PC-3 (cell line): ENCODE data around the gene MMP23B. TPM values are rescaled to one million over a fixed set of nuclear protein-coding genes. Genes with fewer than 3 reads are reported as not detected.
"Not testable (repeated sequence)": the region's sequence is repeated elsewhere in the genome, so short reads cannot be mapped to it uniquely, and the experiment has no call there.

Experiments
- ATAC-seq: fragments of 200-7000 bp; cut with Tn5 transposase; 2 replicates; pipeline ENCODE4 v1.9.1; 2020; ENCODE audit warnings: mild to moderate bottlenecking, moderate library complexity
- BruUV-seq: library from RNA; stranded (reverse); fragments of 400-500 nt; replicated peaks from 2 replicates; lab custom pipeline; 2021; lab: Mats Ljungman, UMichigan
- CTCF ChIA-PET: fragments of 300-600 bp; sonication (Branson Sonifier 250); formaldehyde crosslinking; loops from one replicate; lab custom pipeline; 2022; ENCODE audit warnings: antibody characterized with exemption; lab: Charles Lee
- POLR2A ChIA-PET: fragments of 300-600 bp; sonication (Branson Sonifier 250); formaldehyde crosslinking; loops from one replicate; lab custom pipeline; 2022; ENCODE audit warnings: antibody characterized with exemption; ENCODE audit not compliant: unreplicated experiment; lab: Charles Lee
- DNase-seq: peaks from one replicate; pipeline ENCODE4 v3.0.0-alpha.2; 2015
- H2AFZ ChIP-seq: fragments of 300-600 bp; sonication (generic); 2 replicates; pipeline ENCODE4 v1.6.0; 2016; ENCODE audit warnings: antibody characterized with exemption, low read length
- H3F3A ChIP-seq: fragments of 300-600 bp; sonication (generic); one replicate; pipeline ENCODE4 v1.6.0; 2017; ENCODE audit warnings: antibody characterized with exemption, low read length, control low read depth, mild to moderate bottlenecking; ENCODE audit not compliant: unreplicated experiment
- H3K27ac ChIP-seq: fragments of 300-600 bp; sonication (generic); 2 replicates; pipeline ENCODE4 v1.5.1; 2016; ENCODE audit warnings: mild to moderate bottlenecking, low read length
- H3K27me3 ChIP-seq: fragments of 300-600 bp; sonication (generic); 2 replicates; pipeline ENCODE4 v1.6.1; 2016; ENCODE audit warnings: low read length, mixed read lengths
- H3K36me3 ChIP-seq: fragments of 300-600 bp; sonication (generic); 2 replicates; pipeline ENCODE4 v1.6.1; 2016; ENCODE audit warnings: low read depth, mixed run types, low read length, mixed read lengths
- H3K4me1 ChIP-seq: fragments of 300-600 bp; sonication (generic); 2 replicates; pipeline ENCODE4 v1.5.1; 2016; ENCODE audit warnings: low read length; ENCODE audit not compliant: insufficient read depth
- H3K4me2 ChIP-seq: fragments of 300-600 bp; sonication (generic); 2 replicates; pipeline ENCODE4 v1.6.0; 2016; ENCODE audit warnings: low read length
- H3K4me3 ChIP-seq: fragments of 300-600 bp; sonication (generic); 2 replicates; pipeline ENCODE4 v1.5.1; 2016; ENCODE audit warnings: mild to moderate bottlenecking, low read length, mixed read lengths
- H3K79me2 ChIP-seq: fragments of 300-600 bp; sonication (generic); 2 replicates; pipeline ENCODE4 v1.6.1; 2017; ENCODE audit warnings: low read length, mixed read lengths
- H3K9ac ChIP-seq: fragments of 300-600 bp; sonication (generic); 2 replicates; pipeline ENCODE4 v1.6.0; 2016; ENCODE audit warnings: mild to moderate bottlenecking, low read length
- H3K9me2 ChIP-seq: fragments of 300-600 bp; sonication (generic); replicated peaks from 2 replicates; pipeline ENCODE4 v1.6.1; 2016; ENCODE audit warnings: mixed run types, low read length, mixed read lengths
- H3K9me3 ChIP-seq: fragments of 300-600 bp; sonication (generic); 2 replicates; pipeline ENCODE4 v1.6.1; 2016; ENCODE audit warnings: low read length, mixed read lengths
- H4K20me1 ChIP-seq: fragments of 300-600 bp; sonication (generic); 2 replicates; pipeline ENCODE4 v1.6.1; 2016; ENCODE audit warnings: low read length, mixed read lengths
- intact Hi-C: fragments of 100-400 bp; cut with micrococcal nuclease; formaldehyde crosslinking; loops from 2 replicates; pipeline ENCODE4 v1.9.0; 2023
- total RNA-seq: library from RNA; depleted of rRNA; stranded (reverse); fragments of >200 nt; gene quantifications from 2 replicates; pipeline ENCODE4 v1.2.3, GENCODE V29; 2014

Gene MMP23B
- total RNA-seq, 1 experiment from 2014 or later = 28.4 TPM

- H3K4me2 ChIP-seq, H3K79me2 ChIP-seq, intact Hi-C loops, H3K27me3 ChIP-seq, H3K9ac ChIP-seq, ATAC-seq, H3K9me3 ChIP-seq, DNase-seq, H3K4me3 ChIP-seq, H3F3A ChIP-seq, H2AFZ ChIP-seq, H4K20me1 ChIP-seq, H3K27ac ChIP-seq, BruUV-seq, CTCF ChIA-PET, H3K4me1 ChIP-seq, H3K9me2 ChIP-seq, POLR2A ChIA-PET: not testable (repeated sequence)
- H3K36me3 ChIP-seq = peaks cover 12% of the 10 kb centered on the region; the same call in 1 of the 2 replicates
These were observed 6.6 kb downstream of the MMP23B start for GRCh38 chr1:1638528-1638927.

- DNase-seq, H3K9me3 ChIP-seq, H3F3A ChIP-seq, ATAC-seq, H2AFZ ChIP-seq, POLR2A ChIA-PET, H3K9me2 ChIP-seq, H3K4me1 ChIP-seq, H3K27me3 ChIP-seq, CTCF ChIA-PET, intact Hi-C loops, H3K27ac ChIP-seq, H3K79me2 ChIP-seq, H3K9ac ChIP-seq, H3K4me2 ChIP-seq, H3K4me3 ChIP-seq, BruUV-seq, H4K20me1 ChIP-seq: not testable (repeated sequence)
- H3K36me3 ChIP-seq = peaks cover 12% of the 10 kb centered on the region; the same call in 1 of the 2 replicates
These were observed 7.4 kb downstream of the MMP23B start for GRCh38 chr1:1639368-1639767.

- POLR2A ChIA-PET, H2AFZ ChIP-seq, BruUV-seq, intact Hi-C loops, H3K4me3 ChIP-seq, H3K9me2 ChIP-seq, H3K4me1 ChIP-seq, DNase-seq, ATAC-seq, H3K79me2 ChIP-seq, H3K9me3 ChIP-seq, H3F3A ChIP-seq, H3K27me3 ChIP-seq, H3K9ac ChIP-seq, H3K27ac ChIP-seq, H3K4me2 ChIP-seq, CTCF ChIA-PET, H4K20me1 ChIP-seq: not testable (repeated sequence)
- peaks cover 12% of the 10 kb centered on the region; the same call in 1 of the 2 replicates for H3K36me3 ChIP-seq
These were observed 8.1 kb downstream of the MMP23B start for GRCh38 chr1:1640081-1640480.

- CTCF ChIA-PET, H3K27ac ChIP-seq, intact Hi-C loops, H3K4me2 ChIP-seq, ATAC-seq, H3K27me3 ChIP-seq, H2AFZ ChIP-seq, H3K9me2 ChIP-seq, H3K4me1 ChIP-seq, H4K20me1 ChIP-seq, POLR2A ChIA-PET, H3K9ac ChIP-seq, DNase-seq, H3K9me3 ChIP-seq, H3K79me2 ChIP-seq, BruUV-seq, H3F3A ChIP-seq, H3K4me3 ChIP-seq: not testable (repeated sequence)
- peaks cover 12% of the 10 kb centered on the region; the same call in 1 of the 2 replicates for H3K36me3 ChIP-seq
These were observed 8.9 kb downstream of the MMP23B start for GRCh38 chr1:1640711-1641461.

GRCh38 chr1:1646326-1646725 is 14.4 kb downstream of the MMP23B start:
- H3K9me2 ChIP-seq, H3K27ac ChIP-seq, H3F3A ChIP-seq, POLR2A ChIA-PET, CTCF ChIA-PET, DNase-seq, H3K4me1 ChIP-seq, H3K9ac ChIP-seq, H4K20me1 ChIP-seq, H3K4me3 ChIP-seq, H2AFZ ChIP-seq, BruUV-seq, H3K27me3 ChIP-seq, H3K79me2 ChIP-seq, H3K9me3 ChIP-seq, H3K4me2 ChIP-seq, ATAC-seq, intact Hi-C loops: not testable (repeated sequence)
- peaks cover 36% of the 10 kb centered on the region for H3K36me3 ChIP-seq

GRCh38 chr1:1647567-1648241 is 15.7 kb downstream of the MMP23B start:
- H3K9me3 ChIP-seq, H3K4me1 ChIP-seq, BruUV-seq, H2AFZ ChIP-seq, intact Hi-C loops, H3K9me2 ChIP-seq, DNase-seq, H3K9ac ChIP-seq, H3K27me3 ChIP-seq, H3K4me2 ChIP-seq, H3K27ac ChIP-seq, H3F3A ChIP-seq, CTCF ChIA-PET, H4K20me1 ChIP-seq, H3K79me2 ChIP-seq, H3K4me3 ChIP-seq, POLR2A ChIA-PET, ATAC-seq: not testable (repeated sequence)
- H3K36me3 ChIP-seq = peaks cover 50% of the 10 kb centered on the region
